ENCODE measurements around the gene TMEM59.

- TF ChIP-seq EZH2 (IDR thresholded peaks at IDR 0.05) (no peak), MAX (IDR thresholded peaks at IDR 0.05) (no peak)
Observed at GRCh38 chr1:53995683-53996082, 57.3 kb downstream of the TMEM59 start.
